BJ (cell line): Measurements from ENCODE around the gene CERS6. TPM values are rescaled to one million over a fixed set of nuclear protein-coding genes. Genes with fewer than 3 reads are reported as not detected.

Experiments
- CTCF ChIA-PET: fragments of 350-600 bp; formaldehyde crosslinking; extraction: SDS; loops from one replicate; lab custom pipeline; 2021; ENCODE audit warnings: antibody characterized with exemption, inconsistent platforms; lab: Yijun Ruan, JAX
- POLR2A ChIA-PET: fragments of 300-600 bp; sonication (Branson Sonifier 250); formaldehyde crosslinking; extraction: SDS; loops from one replicate; lab custom pipeline; 2021; ENCODE audit warnings: antibody characterized with exemption; lab: Charles Lee
- DNase-seq: peaks from one replicate; pipeline ENCODE4 v3.0.0-alpha.2; 2011; ENCODE audit warnings: low read depth
- H3K27me3 ChIP-seq: 2 replicates; pipeline ENCODE4 v1.6.0; 2011; ENCODE audit warnings: low read length; ENCODE audit not compliant: control insufficient read depth, insufficient read depth
- H3K36me3 ChIP-seq: 2 replicates; pipeline ENCODE4 v1.5.1; 2011; ENCODE audit warnings: low read length; ENCODE audit not compliant: control insufficient read depth, insufficient read depth
- H3K4me3 ChIP-seq: 2 replicates; pipeline ENCODE4 v1.5.1; 2011; ENCODE audit warnings: low read depth, mild to moderate bottlenecking, control low read depth, low read length
- polyA plus RNA-seq: library from polyadenylated mRNA; depleted of rRNA; stranded (reverse); fragments of >200 nt; gene quantifications from 2 replicates; pipeline ENCODE4 v1.2.3, GENCODE V29; 2011
- TF ChIP-seq, protein P1 (sequence below): IDR thresholded peaks from 2 replicates; pipeline ENCODE4 v1.5.1; 2011; ENCODE audit warnings: low read depth, mild to moderate bottlenecking, control low read depth, inconsistent platforms, low read length, moderate library complexity; ENCODE audit not compliant: insufficient read depth

Gene CERS6
- polyA plus RNA-seq, 1 experiment: 1.6 TPM

DNA sequence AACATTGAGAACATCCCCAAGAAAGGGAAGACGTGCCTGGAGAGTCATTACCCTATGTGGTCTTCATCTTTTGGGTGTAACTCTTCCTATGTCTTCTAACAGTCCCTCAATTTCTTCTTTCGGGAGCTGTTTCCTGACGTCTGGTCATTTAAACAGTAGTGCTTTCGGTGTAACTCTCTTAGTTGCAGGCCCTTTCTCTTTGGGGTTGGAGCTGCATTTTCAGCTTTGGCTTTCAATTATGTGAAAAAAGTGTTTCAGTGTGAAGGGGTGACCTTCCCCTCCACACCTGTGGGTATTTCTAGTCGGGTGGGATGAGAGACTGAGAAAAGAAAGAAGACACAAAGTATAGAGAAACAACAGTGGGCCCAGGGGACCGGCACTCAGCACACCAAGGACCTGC is 105.9 kb downstream of the CERS6 start:
- TF ChIP-seq, protein P1, sequence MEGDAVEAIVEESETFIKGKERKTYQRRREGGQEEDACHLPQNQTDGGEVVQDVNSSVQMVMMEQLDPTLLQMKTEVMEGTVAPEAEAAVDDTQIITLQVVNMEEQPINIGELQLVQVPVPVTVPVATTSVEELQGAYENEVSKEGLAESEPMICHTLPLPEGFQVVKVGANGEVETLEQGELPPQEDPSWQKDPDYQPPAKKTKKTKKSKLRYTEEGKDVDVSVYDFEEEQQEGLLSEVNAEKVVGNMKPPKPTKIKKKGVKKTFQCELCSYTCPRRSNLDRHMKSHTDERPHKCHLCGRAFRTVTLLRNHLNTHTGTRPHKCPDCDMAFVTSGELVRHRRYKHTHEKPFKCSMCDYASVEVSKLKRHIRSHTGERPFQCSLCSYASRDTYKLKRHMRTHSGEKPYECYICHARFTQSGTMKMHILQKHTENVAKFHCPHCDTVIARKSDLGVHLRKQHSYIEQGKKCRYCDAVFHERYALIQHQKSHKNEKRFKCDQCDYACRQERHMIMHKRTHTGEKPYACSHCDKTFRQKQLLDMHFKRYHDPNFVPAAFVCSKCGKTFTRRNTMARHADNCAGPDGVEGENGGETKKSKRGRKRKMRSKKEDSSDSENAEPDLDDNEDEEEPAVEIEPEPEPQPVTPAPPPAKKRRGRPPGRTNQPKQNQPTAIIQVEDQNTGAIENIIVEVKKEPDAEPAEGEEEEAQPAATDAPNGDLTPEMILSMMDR: no peak
- Histone ChIP-seq H3K27me3 (no peaks in the 10 kb centered on the region), H3K36me3 (no peaks in the 10 kb centered on the region), H3K4me3 (no peak overlapping the region)
- ChIA-PET CTCF (no interaction called here), POLR2A (no interaction called here)
- DNase-seq: no peak

- CTCF ChIA-PET: no interaction called here
- POLR2A ChIA-PET: no interaction called here
- DNase-seq: no peak
- H3K36me3 ChIP-seq: no peaks in the 10 kb centered on the region
- H3K27me3 ChIP-seq: no peaks in the 10 kb centered on the region
- TF ChIP-seq, protein P1: no peak
- H3K4me3 ChIP-seq: no peak overlapping the region
Measured at GRCh38 chr2:168562971-168563370, 106.9 kb downstream of the CERS6 start.

- ChIA-PET CTCF (no interaction called here), POLR2A (no interaction called here)
- H3K27me3 ChIP-seq: no peaks in the 10 kb centered on the region
- no peak overlapping the region for H3K4me3 ChIP-seq
- no peak for DNase-seq
- TF ChIP-seq, protein P1: no peak
- no peaks in the 10 kb centered on the region for H3K36me3 ChIP-seq
Measured at GRCh38 chr2:168564641-168565040, 108.6 kb downstream of the CERS6 start.

- DNase-seq: no peak
- no peak overlapping the region for H3K4me3 ChIP-seq
- TF ChIP-seq, protein P1: no peak
- H3K36me3 ChIP-seq: no peaks in the 10 kb centered on the region
- POLR2A ChIA-PET: no interaction called here
- CTCF ChIA-PET: no interaction called here
- no peaks in the 10 kb centered on the region for H3K27me3 ChIP-seq
Measured at GRCh38 chr2:168565112-168565511, 109.0 kb downstream of the CERS6 start.

DNA sequence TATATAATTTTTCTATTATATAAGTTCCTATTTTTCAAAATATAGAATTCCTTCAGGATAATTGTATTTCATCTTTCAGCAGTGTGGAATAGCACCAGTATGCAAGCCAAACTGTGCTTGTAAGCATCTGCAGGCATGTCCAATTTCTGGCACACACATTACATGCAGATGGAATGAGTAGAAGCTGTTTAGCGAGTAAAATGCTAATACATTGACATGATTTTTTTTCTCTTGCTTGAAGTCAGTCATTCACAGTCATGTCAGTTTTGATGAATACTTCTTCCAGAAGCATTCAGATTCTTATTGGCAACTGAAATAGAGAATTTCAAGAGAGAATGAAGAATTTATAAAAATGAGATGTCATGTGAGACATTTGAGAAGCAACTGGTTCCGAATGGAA is 109.4 kb downstream of the CERS6 start:
- ChIA-PET POLR2A (no interaction called here), CTCF (interaction anchor here (1.1 kb wide), 1 partner anchor 9 kb away, joined by 4 read pairs; no protein-coding TSS in a partner anchor)
- no peak for DNase-seq

More for the DNA sequence above, 109.4 kb downstream of the CERS6 start:
- no peaks in the 10 kb centered on the region for H3K36me3 ChIP-seq
- TF ChIP-seq, protein P1: no peak
- no peak overlapping the region for H3K4me3 ChIP-seq
- H3K27me3 ChIP-seq: no peaks in the 10 kb centered on the region
